CD4-positive, alpha-beta T cell treated with Interleukin-4 for 1 hour (primary cell): Measurements from ENCODE around the gene FKRP.
"Not testable (repeated sequence)": the region's sequence is repeated elsewhere in the genome, so short reads cannot be mapped to it uniquely, and the experiment has no call there.

ENCODE experiments used
- DNase-seq, 2 donors: peaks; one replicate each; pipeline ENCODE4 v3.0.0-alpha.2; 2020 to 2022

FKRP gene

GRCh38 chr19:46745521-46746280 lies at the start of gene FKRP:
Gene FKRP, plus strand, starts transcription at chr19:46746057. Its CDS starts 9,394 bp downstream, at chr19:46755451.
- peak in 1 of 2 donors; percentile 31 for DNase-seq

- DNase-seq: no peak
These were observed 49.0 kb upstream of the FKRP start for GRCh38 chr19:46696866-46697203.

- DNase-seq: peak in 1 of 2 donors; percentile 37
These were observed 48.5 kb upstream of the FKRP start for GRCh38 chr19:46697204-46697960.

DNA sequence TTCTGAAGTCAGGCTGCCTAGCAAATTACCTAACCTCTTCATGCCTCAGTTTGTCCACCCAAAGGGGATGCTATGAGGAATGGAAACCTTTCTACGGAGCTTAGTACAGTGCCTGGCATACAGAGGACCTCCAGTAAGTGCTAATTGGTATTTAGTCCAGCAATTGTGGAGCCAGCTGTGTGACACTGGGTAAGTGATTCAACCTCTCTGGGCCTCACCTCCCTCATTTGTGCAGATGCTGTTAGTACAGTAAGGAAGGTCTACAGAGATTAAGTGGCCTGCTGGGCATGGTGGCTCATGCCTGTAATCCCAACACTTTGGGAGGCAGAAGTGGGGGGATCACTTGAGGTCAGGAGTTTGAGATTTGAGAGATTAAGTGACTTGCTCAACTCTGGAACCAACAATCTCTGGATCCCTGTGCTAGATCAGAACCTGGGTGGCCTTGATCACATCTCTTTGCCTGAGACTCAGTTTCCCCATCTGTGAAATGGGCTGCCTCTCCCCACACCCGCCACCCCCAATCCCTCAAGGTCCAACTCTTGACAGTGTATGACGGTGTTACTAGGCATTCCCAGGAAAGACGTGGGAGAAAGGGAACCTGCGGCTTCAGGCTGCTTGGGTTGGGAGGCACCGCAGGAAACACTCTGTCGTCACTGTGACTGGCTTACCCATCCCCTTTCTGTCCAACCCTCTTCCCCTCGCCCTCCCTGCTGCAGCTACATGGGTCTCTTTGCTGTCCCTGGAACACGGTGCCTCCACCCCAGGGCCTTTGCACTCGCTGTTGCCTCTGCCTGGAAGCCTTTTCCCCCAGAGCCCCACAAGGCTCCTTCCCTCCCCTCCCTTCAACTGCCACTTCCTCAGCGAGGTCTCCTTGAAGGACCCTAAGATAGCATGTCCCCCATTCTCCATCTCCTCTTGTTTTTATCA lies 47.2 kb upstream of the FKRP start:
- no peak for DNase-seq

GRCh38 chr19:46700704-46701103 lies 45.2 kb upstream of the FKRP start:
- no peak for DNase-seq

DNA sequence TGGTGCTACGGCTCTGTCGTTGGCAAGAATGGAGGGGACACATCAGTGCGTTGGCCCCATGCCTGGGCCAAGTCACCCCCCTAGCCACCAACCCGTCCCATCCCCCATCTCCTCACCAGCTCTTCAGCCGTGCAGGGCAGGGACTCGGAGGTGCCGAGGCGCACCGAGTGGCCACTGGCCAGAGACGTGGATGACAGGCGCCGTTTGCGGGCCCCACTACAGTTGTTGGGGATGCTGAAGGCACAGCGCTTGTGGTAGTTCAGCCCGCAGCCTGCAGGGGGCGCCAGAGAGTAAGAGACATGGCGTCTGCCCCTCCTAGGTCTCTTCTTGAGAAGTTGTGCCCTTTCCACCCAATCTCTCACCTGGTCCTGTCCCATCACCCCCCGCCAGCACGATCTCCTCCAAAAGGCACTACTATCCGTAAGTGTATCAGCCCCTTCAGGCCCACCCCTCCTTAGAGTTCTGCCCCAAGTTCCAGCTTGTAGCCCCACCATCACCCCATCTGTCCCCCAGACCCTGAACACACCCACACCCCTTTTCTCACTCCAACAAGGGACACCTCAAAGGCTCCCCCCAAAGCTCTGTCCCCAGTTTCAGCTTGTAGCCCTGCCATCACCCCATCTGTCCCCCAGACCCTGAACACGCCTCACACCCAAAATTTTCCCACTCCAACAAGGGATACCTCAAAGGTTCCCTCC lies 41.3 kb upstream of the FKRP start:
- peak; percentile 81 to 85 for DNase-seq

DNA sequence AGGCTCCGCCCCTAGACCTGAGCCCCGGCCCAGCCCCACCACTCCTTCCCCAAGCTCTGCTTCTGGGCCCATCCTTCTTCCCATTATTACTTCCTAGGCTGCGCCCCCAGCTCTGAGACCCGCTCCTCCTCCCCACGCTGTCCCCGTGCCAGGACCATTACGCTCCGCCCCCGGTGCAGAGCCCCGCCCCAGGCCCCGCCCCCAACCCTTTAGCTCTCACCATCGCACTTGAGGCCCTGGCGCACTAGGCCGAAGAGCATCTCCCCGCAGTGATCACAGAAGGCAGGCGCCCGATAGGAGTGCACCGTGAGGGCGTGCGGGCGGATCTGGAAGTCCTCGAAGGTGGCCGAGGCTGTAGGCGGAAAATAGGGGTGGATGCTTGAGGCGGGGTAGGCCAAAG lies 35.2 kb upstream of the FKRP start:
- no peak for DNase-seq

DNA sequence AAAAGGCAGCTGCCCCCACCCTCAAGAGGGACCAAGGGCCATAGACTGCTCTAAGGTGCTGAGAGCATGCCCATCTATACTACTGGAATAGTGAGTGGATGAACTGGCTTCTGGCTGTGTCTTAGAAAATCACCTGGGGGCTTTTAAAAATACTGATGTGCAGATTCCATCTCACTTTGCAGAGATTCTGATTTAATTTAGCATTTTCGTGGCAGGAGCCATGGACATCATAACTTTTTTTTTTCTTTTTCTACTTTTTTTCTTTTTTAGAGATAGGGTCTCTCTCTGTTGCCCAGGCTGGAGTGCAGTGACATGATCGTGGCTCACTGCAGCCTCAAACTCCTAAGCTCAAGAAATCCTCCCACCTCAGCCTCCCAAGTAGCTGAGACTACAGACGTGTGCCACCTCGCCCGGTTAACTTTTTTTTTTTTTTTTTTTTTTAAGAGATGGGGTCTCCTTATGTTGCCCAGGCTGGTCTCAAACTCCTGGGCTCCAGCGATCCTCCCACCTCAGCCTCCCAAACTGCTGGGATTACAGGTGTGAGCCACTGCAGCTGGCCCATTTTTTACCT lies 33.0 kb upstream of the FKRP start:
- not testable (repeated sequence) for DNase-seq

- peak; percentile 71 to 85 for DNase-seq
These were observed 31.9 kb upstream of the FKRP start for GRCh38 chr19:46713781-46714443.

- peak in 1 of 2 donors; percentile 68 for DNase-seq
These were observed 31.3 kb upstream of the FKRP start for GRCh38 chr19:46714444-46715106.

DNA sequence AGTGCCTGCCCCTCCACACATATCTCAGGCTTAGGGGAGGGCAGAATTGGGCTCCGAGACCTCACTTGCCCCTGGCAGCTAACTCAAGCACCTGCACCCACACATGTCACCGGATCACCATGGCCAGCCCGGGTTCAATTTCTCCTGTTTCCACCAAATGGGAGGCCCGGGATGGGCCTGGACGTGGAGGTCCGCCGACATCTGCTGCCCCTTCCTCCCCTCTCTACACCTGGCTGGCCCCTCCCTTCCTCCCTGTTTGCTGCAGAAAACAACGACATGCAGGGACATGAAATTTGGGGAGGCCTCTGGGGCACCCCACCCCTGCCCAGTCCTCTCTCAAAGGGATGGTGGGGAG lies 30.3 kb upstream of the FKRP start:
- no peak for DNase-seq

- no peak for DNase-seq
These were observed 29.7 kb upstream of the FKRP start for GRCh38 chr19:46715975-46716671.

DNA sequence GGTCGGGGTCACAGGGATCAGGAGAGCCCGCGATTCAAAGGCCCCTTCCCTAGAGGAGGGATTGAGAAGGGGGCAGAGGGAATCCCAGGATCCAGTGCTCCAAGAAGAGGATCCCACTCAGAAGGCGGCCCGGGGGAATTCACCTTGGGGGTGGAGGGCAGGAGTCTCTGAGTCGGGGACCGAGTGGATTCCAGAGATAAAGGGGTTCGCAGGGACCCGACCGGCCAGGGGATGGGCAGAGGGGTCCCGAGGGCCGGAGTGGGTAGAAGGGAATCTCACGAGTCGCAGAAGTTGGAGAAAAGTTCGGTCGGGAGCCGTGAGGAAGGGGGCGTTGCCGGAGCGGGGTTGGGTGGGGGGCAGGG lies 29.2 kb upstream of the FKRP start:
- no peak for DNase-seq

GRCh38 chr19:46717034-46717715 lies 28.7 kb upstream of the FKRP start, which contains the start of gene PRKD2:
Gene PRKD2, minus strand, starts transcription at chr19:46717114. Its CDS starts 744 bp downstream, at chr19:46716370.
- peak; percentile 82 to 86 for DNase-seq

DNA sequence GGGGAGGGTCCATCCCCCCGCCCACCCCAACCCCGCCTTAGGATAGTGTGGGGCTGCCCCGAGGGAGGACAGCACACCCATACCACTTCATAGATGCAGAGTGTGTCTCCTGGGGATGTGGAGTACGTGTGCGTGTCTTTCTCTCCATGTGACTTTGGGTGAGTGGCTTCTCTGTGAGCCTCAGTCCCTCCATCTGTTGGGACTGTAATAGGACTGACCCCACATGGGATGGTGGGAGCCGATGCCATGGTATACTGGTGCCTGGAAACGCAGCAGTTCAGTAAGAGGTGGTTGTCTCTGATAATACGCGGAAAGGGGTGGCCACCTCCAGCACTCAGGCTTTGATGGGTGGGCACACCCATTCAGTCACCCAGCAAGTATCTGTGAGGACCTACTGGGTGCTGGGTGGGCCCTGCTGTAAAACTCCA lies 28.1 kb upstream of the FKRP start:
- DNase-seq: no peak

DNA sequence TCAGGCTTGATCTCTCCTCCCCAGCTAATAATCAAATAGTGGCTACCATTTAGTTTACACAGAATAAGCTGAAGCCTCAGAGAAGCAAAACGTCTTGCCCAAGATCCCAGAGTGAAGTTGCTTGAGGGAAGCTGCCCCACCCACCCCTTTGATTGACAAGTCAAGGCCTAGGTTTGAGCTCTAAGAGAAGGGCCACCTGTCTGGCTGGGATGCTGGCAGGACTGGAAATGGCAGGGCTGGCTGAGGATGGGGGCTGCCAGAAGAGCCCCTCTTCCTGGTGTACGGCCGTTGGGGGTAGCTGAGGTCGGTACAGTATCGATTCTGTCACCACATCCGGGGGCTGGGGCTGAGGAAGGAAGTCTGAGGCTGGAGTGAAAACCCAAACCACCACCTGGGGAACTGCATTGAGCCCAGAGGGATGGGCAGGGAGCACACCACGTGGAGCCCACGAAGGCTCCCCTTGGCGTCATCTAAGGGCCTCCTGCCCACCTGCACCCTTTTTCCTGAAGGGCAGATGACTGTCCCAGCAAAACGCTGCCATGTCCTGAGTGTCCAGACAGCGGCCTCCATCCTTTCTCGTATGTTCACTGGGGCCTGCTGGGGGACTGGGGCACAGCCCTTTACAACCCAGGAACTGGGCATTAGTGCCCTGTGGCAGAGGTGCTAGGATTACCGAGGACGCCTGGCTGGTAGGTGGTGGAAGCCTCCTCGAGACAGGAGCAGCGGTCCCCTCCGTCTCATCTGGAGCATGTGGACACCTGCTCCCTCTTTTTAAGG lies 27.5 kb upstream of the FKRP start:
- DNase-seq: peak; percentile 60 to 71

DNA sequence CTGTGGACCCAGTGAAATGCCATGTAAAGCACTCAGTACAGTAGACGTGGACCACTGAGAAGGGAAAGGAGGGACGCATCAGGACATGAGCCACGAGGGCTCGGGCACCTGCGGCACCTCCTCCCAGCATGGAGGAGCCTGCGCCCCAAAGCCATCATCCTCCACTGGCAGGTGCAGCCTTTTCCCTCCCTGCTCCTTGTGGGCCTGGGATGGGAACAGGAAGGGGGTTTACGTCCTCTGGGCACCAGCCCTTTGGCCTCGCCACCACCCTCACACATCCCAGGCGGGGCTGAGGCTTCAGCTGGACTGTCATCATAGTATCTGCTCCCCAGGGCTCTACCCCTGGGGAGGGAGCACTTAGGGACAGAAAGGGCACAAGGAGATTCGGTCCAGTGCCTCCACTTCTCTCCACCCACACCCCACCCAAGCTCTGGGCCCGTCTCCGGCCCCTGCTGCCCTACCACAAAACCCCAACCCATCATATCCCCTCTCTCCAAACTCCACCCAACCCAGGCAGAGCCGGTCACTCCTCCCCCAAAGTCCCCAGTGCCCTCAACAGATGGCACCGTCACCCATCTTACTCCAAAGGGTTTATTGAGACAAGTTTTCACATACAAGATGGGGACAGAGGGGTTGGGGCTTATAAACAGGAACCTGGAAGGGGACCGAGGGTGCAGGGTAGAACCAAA lies 26.8 kb upstream of the FKRP start:
- DNase-seq: peak in 1 of 2 donors; percentile 41
